ENCODE results near the gene NTM.

The NTM gene

GRCh38 chr11:131880976-131881375 lies 510.6 kb downstream of the NTM start:
- DNase-seq, result no peak

- no peak for DNase-seq
These were observed 512.9 kb downstream of the NTM start for GRCh38 chr11:131883332-131883731.

- DNase-seq, result no peak
These were observed 514.2 kb downstream of the NTM start for GRCh38 chr11:131884461-131885073.

- DNase-seq, result no peak
These were observed 515.0 kb downstream of the NTM start for GRCh38 chr11:131885431-131885830.

GRCh38 chr11:131886201-131886600 lies 515.8 kb downstream of the NTM start:
- no peak for DNase-seq

- no peak for DNase-seq
These were observed 517.9 kb downstream of the NTM start for GRCh38 chr11:131888230-131888855.

- DNase-seq, result no peak
These were observed 518.7 kb downstream of the NTM start for GRCh38 chr11:131889146-131889577.

GRCh38 chr11:131889760-131890581 lies 519.6 kb downstream of the NTM start:
- DNase-seq, result no peak

GRCh38 chr11:131893103-131893890 lies 522.9 kb downstream of the NTM start:
- DNase-seq, result no peak

GRCh38 chr11:131893988-131894387 lies 523.6 kb downstream of the NTM start:
- DNase-seq, result no peak

- DNase-seq, result no peak
These were observed 524.5 kb downstream of the NTM start for GRCh38 chr11:131894615-131895544.

- DNase-seq, result no peak
These were observed 525.5 kb downstream of the NTM start for GRCh38 chr11:131895865-131896264.

GRCh38 chr11:131896978-131897615 lies 526.7 kb downstream of the NTM start:
- no peak for DNase-seq

- no peak for DNase-seq
These were observed 527.5 kb downstream of the NTM start for GRCh38 chr11:131897956-131898355.

- DNase-seq, result no peak
These were observed 528.5 kb downstream of the NTM start for GRCh38 chr11:131898949-131899348.

- no peak for DNase-seq
These were observed 529.6 kb downstream of the NTM start for GRCh38 chr11:131899950-131900580.

GRCh38 chr11:131902421-131902820 lies 532.0 kb downstream of the NTM start:
- no peak for DNase-seq

GRCh38 chr11:131903074-131903473 lies 532.7 kb downstream of the NTM start:
- DNase-seq, result no peak

GRCh38 chr11:131904756-131905155 lies 534.3 kb downstream of the NTM start:
- no peak for DNase-seq

GRCh38 chr11:131906963-131907362 lies 536.5 kb downstream of the NTM start:
- DNase-seq, result no peak

GRCh38 chr11:131907371-131907770 lies 537.0 kb downstream of the NTM start:
- no peak for DNase-seq

Data from Kasumi-1 (cell line).